HG02870 (cell line): Measurements from ENCODE around the gene TKT.

Experiments used
- ATAC-seq: cut with Tn5 transposase; IDR thresholded peaks from one replicate; pipeline ENCODE4 v1.9.1; 2021; ENCODE audit warnings: mild to moderate bottlenecking, moderate library complexity; ENCODE audit not compliant: unreplicated experiment

Gene TKT

GRCh38 chr3:53240989-53241972 is 14.5 kb downstream of the TKT start:
- no peak for ATAC-seq

GRCh38 chr3:53239800-53240199 is 16.0 kb downstream of the TKT start:
- ATAC-seq: no peak

GRCh38 chr3:53238886-53239285 is 16.9 kb downstream of the TKT start:
- no peak for ATAC-seq

GRCh38 chr3:53238051-53238850 is 17.6 kb downstream of the TKT start:
- no peak for ATAC-seq

GRCh38 chr3:53236112-53236841 is 19.5 kb downstream of the TKT start:
- ATAC-seq: no peak

GRCh38 chr3:53235545-53235944 is 20.3 kb downstream of the TKT start:
- ATAC-seq: no peak

- no peak for ATAC-seq
These were observed 21.0 kb downstream of the TKT start for GRCh38 chr3:53234841-53235232.

GRCh38 chr3:53234130-53234840 is 21.5 kb downstream of the TKT start:
- ATAC-seq: no peak

- no peak for ATAC-seq
These were observed 23.0 kb downstream of the TKT start for GRCh38 chr3:53232641-53233377.

GRCh38 chr3:53231532-53232511 is 24.0 kb downstream of the TKT start:
- ATAC-seq: no peak

- ATAC-seq: no peak
These were observed 25.0 kb downstream of the TKT start for GRCh38 chr3:53230789-53231188.

- no peak for ATAC-seq
These were observed 25.7 kb downstream of the TKT start for GRCh38 chr3:53230041-53230621.

- no peak for ATAC-seq
These were observed 26.2 kb downstream of the TKT start for GRCh38 chr3:53229606-53230005.

GRCh38 chr3:53229171-53229570 is 26.7 kb downstream of the TKT start:
- ATAC-seq: no peak

- ATAC-seq: no peak
These were observed 27.6 kb downstream of the TKT start for GRCh38 chr3:53227993-53228885.

- no peak for ATAC-seq
These were observed 28.9 kb downstream of the TKT start for GRCh38 chr3:53226841-53227407.
